Measurements from ENCODE around the gene HK1. TPM values are rescaled to one million over a fixed set of nuclear protein-coding genes. Genes with fewer than 3 reads are reported as not detected.
A peak's percentile ranks its signal among the peaks of the same experiment; 100 is the strongest.
"Not testable (repeated sequence)": the region's sequence is repeated elsewhere in the genome, so short reads cannot be mapped to it uniquely, and the experiment has no call there.

The HK1 gene
- total RNA-seq, 4 donors from 2014 or later, result 92.5 to 216 (median 126) TPM

- H3K27ac ChIP-seq, result peak overlapping the region in 3 of 4 donors; percentile 91 to 95 (median 92)
- WGBS, 2 donors (ENCODE audit: low coverage in 1 of 2), result 62 to 95% methylated on average over 4 to 5 of the region's 10 CpGs
- H3K4me1 ChIP-seq, result peaks cover 0 to 76% (median 30%) of the 10 kb centered on the region in 3 donors
Measured at GRCh38 chr10:69321039-69321715, 42.9 kb downstream of the HK1 start.

DNA sequence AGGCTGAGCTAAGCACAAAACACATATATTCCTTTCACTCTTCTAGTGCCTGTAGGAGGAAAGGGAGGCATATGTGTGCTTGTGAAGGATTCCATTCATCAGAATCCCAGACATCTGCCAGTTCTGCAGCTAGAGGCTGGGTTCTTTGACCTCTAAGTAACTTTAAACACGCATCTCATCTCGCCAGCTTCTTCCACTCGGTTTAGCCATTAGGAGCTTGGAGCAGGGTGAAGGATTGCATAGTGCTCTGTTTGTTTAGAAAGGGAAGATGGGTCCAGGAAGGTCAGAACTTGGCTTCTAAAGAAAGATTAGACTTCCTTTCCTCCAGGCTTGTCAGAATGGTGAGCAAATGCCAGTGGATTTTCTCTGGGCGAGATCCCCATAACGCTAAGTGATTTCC lies 43.6 kb downstream of the HK1 start:
- H3K36me3 ChIP-seq, result no peaks in the 10 kb centered on the region
- H3K27ac ChIP-seq, result peak overlapping the region in 2 of 4 donors; percentile 91 to 92
- WGBS, 2 donors (ENCODE audit: low coverage in 1 of 2), result 53 to 82% methylated on average over 5 of the region's 5 CpGs
- H3K9me3 ChIP-seq, result no peaks in the 10 kb centered on the region
- peaks cover 0 to 83% (median 30%) of the 10 kb centered on the region in 3 donors for H3K4me1 ChIP-seq
- H3K4me3 ChIP-seq, result no peak overlapping the region
- no peak for ATAC-seq
- no peaks in the 10 kb centered on the region for H3K27me3 ChIP-seq
- TF ChIP-seq, protein P1, sequence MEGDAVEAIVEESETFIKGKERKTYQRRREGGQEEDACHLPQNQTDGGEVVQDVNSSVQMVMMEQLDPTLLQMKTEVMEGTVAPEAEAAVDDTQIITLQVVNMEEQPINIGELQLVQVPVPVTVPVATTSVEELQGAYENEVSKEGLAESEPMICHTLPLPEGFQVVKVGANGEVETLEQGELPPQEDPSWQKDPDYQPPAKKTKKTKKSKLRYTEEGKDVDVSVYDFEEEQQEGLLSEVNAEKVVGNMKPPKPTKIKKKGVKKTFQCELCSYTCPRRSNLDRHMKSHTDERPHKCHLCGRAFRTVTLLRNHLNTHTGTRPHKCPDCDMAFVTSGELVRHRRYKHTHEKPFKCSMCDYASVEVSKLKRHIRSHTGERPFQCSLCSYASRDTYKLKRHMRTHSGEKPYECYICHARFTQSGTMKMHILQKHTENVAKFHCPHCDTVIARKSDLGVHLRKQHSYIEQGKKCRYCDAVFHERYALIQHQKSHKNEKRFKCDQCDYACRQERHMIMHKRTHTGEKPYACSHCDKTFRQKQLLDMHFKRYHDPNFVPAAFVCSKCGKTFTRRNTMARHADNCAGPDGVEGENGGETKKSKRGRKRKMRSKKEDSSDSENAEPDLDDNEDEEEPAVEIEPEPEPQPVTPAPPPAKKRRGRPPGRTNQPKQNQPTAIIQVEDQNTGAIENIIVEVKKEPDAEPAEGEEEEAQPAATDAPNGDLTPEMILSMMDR (IDR thresholded peaks at IDR 0.05), result no peak
- TF ChIP-seq POLR2AphosphoS5 (IDR thresholded peaks at IDR 0.05), result no peak
- no peak for TF ChIP-seq EP300 (IDR thresholded peaks at IDR 0.05)
- TF ChIP-seq POLR2A (IDR thresholded peaks at IDR 0.05), result no peak

More at GRCh38 chr10:69321039-69321715, 42.9 kb downstream of the HK1 start:
- H3K9me3 ChIP-seq, result no peaks in the 10 kb centered on the region
- no peaks in the 10 kb centered on the region for H3K27me3 ChIP-seq
- ATAC-seq, result no peak
- H3K36me3 ChIP-seq, result no peaks in the 10 kb centered on the region
- no peak for TF ChIP-seq POLR2AphosphoS5 (IDR thresholded peaks at IDR 0.05)
- TF ChIP-seq, protein P1 (IDR thresholded peaks at IDR 0.05), result no peak
- TF ChIP-seq POLR2A (IDR thresholded peaks at IDR 0.05), result no peak
- no peak for TF ChIP-seq EP300 (IDR thresholded peaks at IDR 0.05)
- no peak overlapping the region for H3K4me3 ChIP-seq

GRCh38 chr10:69322346-69322745 lies 44.0 kb downstream of the HK1 start:
- WGBS, 2 donors (ENCODE audit: low coverage in 1 of 2), result 82 to 90% methylated on average over 2 to 6 of the region's 7 CpGs
- H3K4me3 ChIP-seq, H3K36me3 ChIP-seq, ATAC-seq, H3K9me3 ChIP-seq, H3K27me3 ChIP-seq: not testable (repeated sequence)
- H3K4me1 ChIP-seq, result peaks cover 3 to 85% (median 32%) of the 10 kb centered on the region in 3 donors
- H3K27ac ChIP-seq, result peak overlapping the region in 1 of 4 donors; percentile 18

DNA sequence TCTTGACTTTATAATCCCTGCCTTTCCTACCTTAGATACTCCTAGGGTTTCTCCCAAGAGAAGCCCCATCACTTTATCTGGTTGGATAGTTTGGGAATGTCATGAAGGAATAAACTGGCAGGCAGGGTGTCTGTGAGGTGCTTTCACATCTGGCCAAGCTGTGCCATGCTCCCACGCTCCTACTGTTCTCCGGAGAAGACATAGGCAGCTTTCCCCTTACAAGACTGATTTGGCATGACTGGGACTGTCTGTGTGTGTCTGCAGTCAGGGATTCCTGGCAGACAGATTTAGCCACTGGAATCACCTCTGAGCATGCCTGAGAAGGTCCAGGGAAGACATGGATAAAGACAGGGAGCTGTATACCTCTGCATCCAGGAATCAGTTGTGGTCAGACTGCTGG lies 45.3 kb downstream of the HK1 start:
- no peak for TF ChIP-seq POLR2A (IDR thresholded peaks at IDR 0.05)
- TF ChIP-seq, protein P1 (IDR thresholded peaks at IDR 0.05), result no peak
- H3K4me3 ChIP-seq, result no peak overlapping the region
- no peaks in the 10 kb centered on the region for H3K27me3 ChIP-seq
- H3K36me3 ChIP-seq, result no peaks in the 10 kb centered on the region
- ATAC-seq, result no peak
- H3K27ac ChIP-seq, result peak overlapping the region in 3 of 4 donors; percentile 42 to 53 (median 49)
- H3K9me3 ChIP-seq, result no peaks in the 10 kb centered on the region
- H3K4me1 ChIP-seq, result peaks cover 3 to 88% (median 40%) of the 10 kb centered on the region in 3 donors
- no CpG with 5 or more reads among the region's 2 CpGs for WGBS, 2 donors (ENCODE audit: low coverage in 1 of 2)

DNA sequence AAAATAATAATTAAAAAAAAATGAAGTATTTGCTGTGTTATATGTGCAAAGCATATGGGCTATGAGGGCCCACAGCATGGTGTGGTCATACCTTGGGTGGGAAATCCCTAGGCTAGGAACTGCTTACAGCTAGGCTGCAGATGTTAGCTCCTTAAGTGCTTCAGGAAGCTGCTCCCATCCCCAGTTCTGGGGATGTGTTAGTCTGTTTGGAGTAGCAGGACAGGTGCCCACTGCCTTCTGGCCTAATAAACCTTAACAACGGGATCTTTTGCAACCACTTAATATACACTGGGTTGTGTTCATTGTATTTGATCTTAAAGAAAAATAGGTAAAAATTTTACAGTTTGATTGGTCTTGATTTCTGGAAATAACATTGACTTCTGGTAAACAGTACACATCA lies 46.3 kb downstream of the HK1 start:
- Histone ChIP-seq H3K4me1 (peaks cover 3 to 95% (median 48%) of the 10 kb centered on the region in 3 donors), H3K4me3 (no peak overlapping the region), H3K9me3 (no peaks in the 10 kb centered on the region), H3K36me3 (no peaks in the 10 kb centered on the region), H3K27ac (peak overlapping the region in 2 of 4 donors; percentile 42 to 49), H3K27me3 (no peaks in the 10 kb centered on the region)
- WGBS, 2 donors (ENCODE audit: low coverage in 1 of 2), result 57 to 75% methylated on average over 1 of the region's 1 CpG
- no peak for ATAC-seq
- no peak for TF ChIP-seq POLR2A (IDR thresholded peaks at IDR 0.05)
- TF ChIP-seq, protein P1 (IDR thresholded peaks at IDR 0.05), result no peak
- no peak for TF ChIP-seq EP300 (IDR thresholded peaks at IDR 0.05)
- no peak for TF ChIP-seq POLR2AphosphoS5 (IDR thresholded peaks at IDR 0.05)

DNA sequence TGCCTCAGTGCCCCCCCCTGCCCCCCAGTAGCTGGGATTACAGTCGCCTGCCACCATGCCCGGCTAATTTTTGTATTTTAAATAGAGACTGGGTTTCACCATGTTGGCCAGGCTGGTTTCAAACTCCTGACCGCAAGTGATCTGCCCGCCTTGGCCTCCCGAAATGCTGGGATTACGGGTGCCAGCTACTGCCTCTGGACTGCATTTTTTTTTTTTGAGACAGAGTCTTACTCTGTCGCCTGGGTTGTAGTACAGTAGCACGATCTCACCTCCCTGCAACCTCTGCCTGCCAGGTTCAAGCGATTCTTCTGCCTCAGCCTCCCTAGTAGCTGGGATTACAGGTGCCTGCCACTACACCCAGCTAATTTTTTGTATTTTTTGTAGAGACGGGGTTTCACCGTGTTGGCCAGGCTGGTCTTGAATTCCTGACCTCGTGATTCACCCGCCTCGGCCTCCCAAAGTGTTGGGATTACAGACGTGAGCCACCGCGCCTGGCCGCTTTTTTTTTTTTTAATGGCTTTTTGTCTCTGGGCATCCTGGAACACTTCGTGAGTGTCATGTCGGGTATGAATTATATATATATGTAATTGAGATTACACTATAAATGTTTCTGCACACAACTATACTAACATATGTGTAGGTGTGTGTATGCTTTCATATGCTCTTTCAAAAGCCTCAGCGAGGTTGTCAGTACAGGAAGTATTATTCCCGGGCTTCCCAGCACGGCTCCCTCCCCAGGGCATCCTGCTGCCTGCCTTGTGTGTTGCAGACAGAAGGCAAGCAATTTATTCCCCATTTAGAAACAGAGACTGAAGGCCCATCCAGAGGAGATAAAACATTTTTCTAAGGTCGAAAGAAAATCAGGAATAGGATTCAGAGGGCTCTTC lies 47.6 kb downstream of the HK1 start:
- Histone ChIP-seq H3K27ac (peak overlapping the region in 3 of 4 donors; percentile 49 to 81 (median 73)), H3K4me1 (peaks cover 3 to 95% (median 35%) of the 10 kb centered on the region in 3 donors)
- not testable (repeated sequence) for ATAC-seq, H3K27me3 ChIP-seq, H3K36me3 ChIP-seq, H3K9me3 ChIP-seq, H3K4me3 ChIP-seq
- 43 to 60% methylated on average over 14 to 15 of the region's 24 CpGs for WGBS, 2 donors (ENCODE audit: low coverage in 1 of 2)

Measured in gastroesophageal sphincter (tissue), 4 donors.